GM19397 (cell line): ENCODE measurements around the gene PDZRN4.
"Not testable (repeated sequence)": the region's sequence is repeated elsewhere in the genome, so short reads cannot be mapped to it uniquely, and the experiment has no call there.

Experiments
- ATAC-seq: cut with Tn5 transposase; IDR thresholded peaks from one replicate; pipeline ENCODE4 v1.9.1; 2021; ENCODE audit warnings: mild to moderate bottlenecking, moderate library complexity; ENCODE audit not compliant: unreplicated experiment

PDZRN4 gene

GRCh38 chr12:41188058-41188840 lies at the start of gene PDZRN4:
Gene PDZRN4, plus strand, starts transcription at chr12:41188320.
- ATAC-seq, result no peak

- no peak for ATAC-seq
Observed at GRCh38 chr12:41140117-41140516, 48.0 kb upstream of the PDZRN4 start.

- no peak for ATAC-seq
Observed at GRCh38 chr12:41141104-41141503, 47.0 kb upstream of the PDZRN4 start.

- no peak for ATAC-seq
Observed at GRCh38 chr12:41142376-41142775, 45.7 kb upstream of the PDZRN4 start.

- ATAC-seq, result no peak
Observed at GRCh38 chr12:41151793-41152192, 36.3 kb upstream of the PDZRN4 start.

GRCh38 chr12:41162461-41162860 lies 25.7 kb upstream of the PDZRN4 start:
- no peak for ATAC-seq

GRCh38 chr12:41167701-41168100 lies 20.4 kb upstream of the PDZRN4 start:
- no peak for ATAC-seq

- no peak for ATAC-seq
Observed at GRCh38 chr12:41174602-41175001, 13.5 kb upstream of the PDZRN4 start.

GRCh38 chr12:41179507-41179906 lies 8.6 kb upstream of the PDZRN4 start:
- not testable (repeated sequence) for ATAC-seq

GRCh38 chr12:41184864-41185263 lies 3.3 kb upstream of the PDZRN4 start:
- ATAC-seq, result no peak

- ATAC-seq, result no peak
Observed at GRCh38 chr12:41186026-41186425, 2.1 kb upstream of the PDZRN4 start.

- ATAC-seq, result no peak
Observed at GRCh38 chr12:41188841-41189394, 798 bp downstream of the PDZRN4 start.

GRCh38 chr12:41189395-41190251 lies 1.5 kb downstream of the PDZRN4 start:
- ATAC-seq, result no peak

- no peak for ATAC-seq
Observed at GRCh38 chr12:41190338-41190737, 2.2 kb downstream of the PDZRN4 start.

GRCh38 chr12:41191549-41191948 lies 3.4 kb downstream of the PDZRN4 start:
- not testable (repeated sequence) for ATAC-seq

- no peak for ATAC-seq
Observed at GRCh38 chr12:41193311-41193710, 5.2 kb downstream of the PDZRN4 start.

GRCh38 chr12:41202051-41202450 lies 13.9 kb downstream of the PDZRN4 start:
- ATAC-seq, result no peak

- ATAC-seq, result no peak
Observed at GRCh38 chr12:41205070-41205709, 17.1 kb downstream of the PDZRN4 start.

GRCh38 chr12:41206298-41206697 lies 18.2 kb downstream of the PDZRN4 start:
- no peak for ATAC-seq

- ATAC-seq, result no peak
Observed at GRCh38 chr12:41211448-41211847, 23.3 kb downstream of the PDZRN4 start.

- ATAC-seq, result no peak
Observed at GRCh38 chr12:41212625-41213024, 24.5 kb downstream of the PDZRN4 start.
